PFSK-1 (cell line): ENCODE results near the gene RNF145.

Source experiments
- FOXP2 ChIP-seq: optimal IDR thresholded peaks from 2 replicates; pipeline ENCODE3; 2011; ENCODE audit warnings: borderline replicate concordance, control low read depth, inconsistent platforms; ENCODE audit not compliant: insufficient read depth; ENCODE audit errors: extremely low read length, extremely low read depth
- POLR2AphosphoS5 ChIP-seq: IDR thresholded peaks from 2 replicates; pipeline ENCODE4 v1.6.1; 2012; ENCODE audit warnings: low read depth, mild to moderate bottlenecking, control low read depth, low read length, moderate library complexity
- SIN3A ChIP-seq: IDR thresholded peaks from 2 replicates; pipeline ENCODE4 v1.6.1; 2012; ENCODE audit warnings: mild to moderate bottlenecking, low read length, moderate library complexity, borderline replicate concordance; ENCODE audit not compliant: insufficient read depth
- TAF1 ChIP-seq: IDR thresholded peaks from 2 replicates; pipeline ENCODE4 v1.6.1; 2012; ENCODE audit warnings: low read length, control low read depth, borderline replicate concordance; ENCODE audit not compliant: insufficient read depth
- TF ChIP-seq, protein P1 (sequence below), 2 experiments: IDR thresholded peaks; 2 replicates each; pipeline versions ENCODE4 v1.6.1 to v1.8.0; 2011 to 2012; ENCODE audit warnings: low read depth in 2 of 2, low read length in 2 of 2, control low read depth in 1 of 2, inconsistent platforms in 1 of 2, mild to moderate bottlenecking in 1 of 2, moderate library complexity in 1 of 2; ENCODE audit not compliant: insufficient read depth in 1 of 2

RNF145 gene

DNA sequence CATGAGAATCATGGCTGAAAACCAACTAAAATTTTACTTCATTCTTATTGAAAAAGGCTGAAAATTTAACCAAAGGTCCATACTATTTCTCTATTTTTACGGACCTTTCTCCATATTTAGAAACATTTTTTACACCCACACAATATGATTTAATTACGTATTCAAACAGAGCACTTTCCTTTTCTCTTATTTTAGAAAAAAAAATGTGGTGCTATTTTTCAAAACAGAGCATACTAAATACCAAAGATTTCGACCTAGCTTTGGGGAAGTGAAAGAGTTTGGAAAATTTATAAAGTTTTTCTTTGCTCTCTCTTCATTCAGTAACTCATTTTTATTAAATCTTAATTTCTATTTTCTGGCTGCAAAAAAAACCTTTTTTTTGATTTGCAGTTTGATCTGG is 38.1 kb downstream of the RNF145 start:
- TF ChIP-seq TAF1 (no peak), SIN3A (no peak)

DNA sequence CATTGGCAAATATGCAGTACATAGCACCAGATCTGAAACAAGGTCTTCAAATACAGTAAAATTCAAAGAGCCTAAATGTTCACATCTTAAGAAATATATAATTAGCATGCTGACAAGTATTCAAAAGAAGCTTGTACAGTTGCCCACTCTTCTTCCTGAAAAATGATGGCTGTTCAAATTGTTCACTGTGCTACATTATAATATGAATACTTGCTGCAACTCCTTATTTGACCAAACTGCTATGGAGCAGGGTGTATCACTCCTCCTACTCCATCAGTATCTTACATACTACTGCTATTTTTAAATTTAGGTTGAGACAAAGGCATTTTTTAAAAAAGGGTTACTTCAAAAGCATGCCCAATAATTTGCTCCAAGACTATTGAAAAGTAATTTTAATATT is 39.3 kb downstream of the RNF145 start:
- no peak for TF ChIP-seq FOXP2
- TF ChIP-seq, protein P1, sequence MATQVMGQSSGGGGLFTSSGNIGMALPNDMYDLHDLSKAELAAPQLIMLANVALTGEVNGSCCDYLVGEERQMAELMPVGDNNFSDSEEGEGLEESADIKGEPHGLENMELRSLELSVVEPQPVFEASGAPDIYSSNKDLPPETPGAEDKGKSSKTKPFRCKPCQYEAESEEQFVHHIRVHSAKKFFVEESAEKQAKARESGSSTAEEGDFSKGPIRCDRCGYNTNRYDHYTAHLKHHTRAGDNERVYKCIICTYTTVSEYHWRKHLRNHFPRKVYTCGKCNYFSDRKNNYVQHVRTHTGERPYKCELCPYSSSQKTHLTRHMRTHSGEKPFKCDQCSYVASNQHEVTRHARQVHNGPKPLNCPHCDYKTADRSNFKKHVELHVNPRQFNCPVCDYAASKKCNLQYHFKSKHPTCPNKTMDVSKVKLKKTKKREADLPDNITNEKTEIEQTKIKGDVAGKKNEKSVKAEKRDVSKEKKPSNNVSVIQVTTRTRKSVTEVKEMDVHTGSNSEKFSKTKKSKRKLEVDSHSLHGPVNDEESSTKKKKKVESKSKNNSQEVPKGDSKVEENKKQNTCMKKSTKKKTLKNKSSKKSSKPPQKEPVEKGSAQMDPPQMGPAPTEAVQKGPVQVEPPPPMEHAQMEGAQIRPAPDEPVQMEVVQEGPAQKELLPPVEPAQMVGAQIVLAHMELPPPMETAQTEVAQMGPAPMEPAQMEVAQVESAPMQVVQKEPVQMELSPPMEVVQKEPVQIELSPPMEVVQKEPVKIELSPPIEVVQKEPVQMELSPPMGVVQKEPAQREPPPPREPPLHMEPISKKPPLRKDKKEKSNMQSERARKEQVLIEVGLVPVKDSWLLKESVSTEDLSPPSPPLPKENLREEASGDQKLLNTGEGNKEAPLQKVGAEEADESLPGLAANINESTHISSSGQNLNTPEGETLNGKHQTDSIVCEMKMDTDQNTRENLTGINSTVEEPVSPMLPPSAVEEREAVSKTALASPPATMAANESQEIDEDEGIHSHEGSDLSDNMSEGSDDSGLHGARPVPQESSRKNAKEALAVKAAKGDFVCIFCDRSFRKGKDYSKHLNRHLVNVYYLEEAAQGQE (IDR thresholded peaks at IDR 0.05; ENCODE audit: insufficient read depth in 1 of 2, low read depth in 2 of 2, low read length in 2 of 2): no peak
- no peak for TF ChIP-seq TAF1
- no peak for TF ChIP-seq SIN3A
- TF ChIP-seq POLR2AphosphoS5: no peak

DNA sequence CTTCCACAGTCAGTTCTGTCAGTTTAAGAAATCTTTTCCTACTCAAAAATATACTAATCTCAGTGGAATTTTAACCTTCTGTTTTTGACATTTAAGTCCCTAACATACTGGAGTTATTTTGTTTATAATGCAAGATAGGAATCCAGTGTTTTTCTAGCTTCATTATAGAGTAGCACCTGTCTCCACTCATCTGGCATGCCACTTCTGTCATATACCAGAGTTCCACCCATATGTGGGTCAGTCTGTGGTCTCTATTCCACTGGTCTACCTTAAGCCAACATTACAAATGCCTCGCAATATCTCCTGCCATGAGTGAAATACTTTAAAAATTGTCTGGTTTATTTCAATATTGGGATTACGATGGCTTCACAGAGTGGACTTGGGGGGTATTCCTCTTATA is 42.9 kb downstream of the RNF145 start:
- TF ChIP-seq FOXP2: no peak
- no peak for TF ChIP-seq SIN3A
- TF ChIP-seq, protein P1 (IDR thresholded peaks at IDR 0.05; ENCODE audit: insufficient read depth in 1 of 2, low read depth in 2 of 2, low read length in 2 of 2): no peak
- TF ChIP-seq TAF1: no peak
- no peak for TF ChIP-seq POLR2AphosphoS5

DNA sequence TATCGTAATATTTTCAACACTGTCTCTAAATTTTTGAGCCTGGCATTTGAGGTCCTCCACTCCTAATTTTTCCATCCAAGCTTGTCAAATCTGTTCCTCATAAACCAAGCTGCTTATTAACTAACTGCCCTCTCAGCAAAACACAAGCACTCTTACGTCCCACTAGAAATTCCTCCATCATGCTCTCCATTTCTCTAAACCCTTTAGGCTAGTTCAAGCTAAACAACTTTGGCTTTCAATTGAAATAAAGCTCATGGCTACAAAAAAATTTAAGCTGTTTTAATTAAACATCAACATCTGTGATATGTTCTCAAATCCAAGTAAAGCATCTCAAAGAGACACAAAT is 45.7 kb downstream of the RNF145 start:
- TF ChIP-seq FOXP2 (no peak), SIN3A (no peak), POLR2AphosphoS5 (no peak), TAF1 (no peak)
- TF ChIP-seq, protein P1 (IDR thresholded peaks at IDR 0.05; ENCODE audit: insufficient read depth in 1 of 2, low read depth in 2 of 2, low read length in 2 of 2): no peak

DNA sequence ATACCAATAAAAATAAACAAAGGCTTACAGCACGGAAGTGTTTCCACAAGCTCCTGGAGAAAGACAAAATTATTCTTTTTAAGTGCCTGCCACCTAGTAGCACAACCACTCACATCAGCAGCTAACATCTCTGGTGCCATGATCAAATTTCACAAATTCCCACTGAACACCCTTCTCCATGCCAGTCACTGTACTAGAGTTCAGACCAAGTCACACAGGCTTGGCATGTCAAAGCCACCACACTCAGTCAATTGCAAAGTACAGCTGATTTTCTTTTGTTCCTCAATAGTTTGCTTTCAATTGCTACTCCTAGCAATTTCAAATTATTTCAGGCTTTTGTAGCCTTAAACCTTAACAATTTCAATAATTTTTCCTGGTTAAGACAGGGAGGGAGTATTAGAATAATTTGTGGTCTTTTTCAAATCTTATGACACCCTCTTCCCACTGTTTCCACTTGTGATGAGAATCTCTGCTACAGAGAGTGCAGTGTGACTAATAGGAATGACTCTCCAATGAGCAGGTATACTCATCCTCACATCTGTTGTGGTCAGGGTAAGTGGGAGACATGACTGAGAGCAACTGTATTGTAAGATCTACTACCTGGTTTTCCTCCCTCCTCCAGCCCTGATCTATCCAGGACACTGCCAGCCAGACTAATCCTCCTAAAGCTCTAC is 46.2 kb downstream of the RNF145 start:
- TF ChIP-seq SIN3A (no peak), POLR2AphosphoS5 (no peak), TAF1 (no peak), FOXP2 (no peak)
- TF ChIP-seq, protein P1 (IDR thresholded peaks at IDR 0.05; ENCODE audit: insufficient read depth in 1 of 2, low read depth in 2 of 2, low read length in 2 of 2): no peak
